Skeletal muscle tissue (tissue), 4 donors: ENCODE measurements around the gene RYR2. TPM values are rescaled to one million over a fixed set of nuclear protein-coding genes. Genes with fewer than 3 reads are reported as not detected.

Experiments
- H3K27ac ChIP-seq: one replicate; pipeline ENCODE4 v1.7.0; 2013; ENCODE audit warnings: mild to moderate bottlenecking, low read depth, low read length, inconsistent platforms
- H3K27me3 ChIP-seq, 3 donors: one replicate each; pipeline ENCODE4 v1.7.0; 2013; ENCODE audit warnings: low read length in 3 of 3; ENCODE audit not compliant: control insufficient read depth in 3 of 3, insufficient read depth in 3 of 3
- H3K36me3 ChIP-seq, 3 donors: one replicate each; pipeline ENCODE4 v1.7.0; 2013; ENCODE audit warnings: low read length in 3 of 3; ENCODE audit not compliant: control insufficient read depth in 3 of 3, insufficient read depth in 3 of 3
- H3K4me1 ChIP-seq, 3 donors: one replicate each; pipeline ENCODE4 v1.7.0; 2013; ENCODE audit warnings: low read length in 3 of 3, mild to moderate bottlenecking in 3 of 3; ENCODE audit not compliant: control insufficient read depth in 3 of 3, insufficient read depth in 3 of 3
- H3K4me3 ChIP-seq, 3 donors: one replicate each; pipeline ENCODE4 v1.7.0; 2013; ENCODE audit warnings: low read length in 3 of 3
- H3K9ac ChIP-seq, 3 donors: one replicate each; pipeline ENCODE4 v1.7.0; 2013; ENCODE audit warnings: low read length in 3 of 3, mild to moderate bottlenecking in 3 of 3, moderate library complexity in 2 of 3, low read depth in 1 of 3
- H3K9me3 ChIP-seq, 3 donors: one replicate each; pipeline ENCODE4 v1.7.0; 2013; ENCODE audit warnings: low read length in 3 of 3; ENCODE audit not compliant: control insufficient read depth in 3 of 3
- total RNA-seq: library from RNA; depleted of rRNA; stranded (reverse); fragments of >200 nt; gene quantifications from one replicate; pipeline ENCODE4 v1.2.3, GENCODE V29; 2014
- donor health status: Osteomylitis.

Gene RYR2
- total RNA-seq, 1 donor from 2014 or later, result 5.7 TPM

- H3K27me3 ChIP-seq, result peaks cover 0 to 2% (median 0%) of the 10 kb centered on the region in 3 donors
- H3K4me1 ChIP-seq, result no peaks in the 10 kb centered on the region
- H3K4me3 ChIP-seq, result no peak overlapping the region
- H3K9ac ChIP-seq, result no peak overlapping the region
- peaks cover 0 to 1% (median 0%) of the 10 kb centered on the region in 3 donors for H3K9me3 ChIP-seq
- peaks cover 0 to 2% (median 0%) of the 10 kb centered on the region in 3 donors for H3K36me3 ChIP-seq
- no peak overlapping the region for H3K27ac ChIP-seq
Observed at GRCh38 chr1:237103021-237103420, 61.0 kb downstream of the RYR2 start.

- Histone ChIP-seq H3K27me3 (peaks cover 0 to 2% (median 0%) of the 10 kb centered on the region in 3 donors), H3K4me3 (no peak overlapping the region), H3K27ac (no peak overlapping the region), H3K9me3 (peaks cover 0 to 1% (median 0%) of the 10 kb centered on the region in 3 donors), H3K36me3 (peaks cover 0 to 2% (median 0%) of the 10 kb centered on the region in 3 donors), H3K4me1 (no peaks in the 10 kb centered on the region), H3K9ac (no peak overlapping the region)
Observed at GRCh38 chr1:237104096-237104495, 62.1 kb downstream of the RYR2 start.

GRCh38 chr1:237105826-237106225 is 63.8 kb downstream of the RYR2 start:
- Histone ChIP-seq H3K9me3 (peaks cover 0 to 1% (median 0%) of the 10 kb centered on the region in 3 donors), H3K4me1 (no peaks in the 10 kb centered on the region), H3K27ac (no peak overlapping the region), H3K4me3 (no peak overlapping the region), H3K36me3 (peaks cover 0 to 2% (median 0%) of the 10 kb centered on the region in 3 donors), H3K9ac (no peak overlapping the region), H3K27me3 (peaks cover 0 to 2% (median 0%) of the 10 kb centered on the region in 3 donors)

- peaks cover 0 to 2% (median 0%) of the 10 kb centered on the region in 3 donors for H3K36me3 ChIP-seq
- H3K4me3 ChIP-seq, result no peak overlapping the region
- H3K9me3 ChIP-seq, result no peaks in the 10 kb centered on the region
- H3K27ac ChIP-seq, result no peak overlapping the region
- no peak overlapping the region for H3K9ac ChIP-seq
- no peaks in the 10 kb centered on the region for H3K4me1 ChIP-seq
- no peaks in the 10 kb centered on the region for H3K27me3 ChIP-seq
Observed at GRCh38 chr1:237108297-237109040, 66.5 kb downstream of the RYR2 start.

- H3K4me1 ChIP-seq, result no peaks in the 10 kb centered on the region
Observed at GRCh38 chr1:237111807-237112206, 69.8 kb downstream of the RYR2 start.

GRCh38 chr1:237112663-237113062 is 70.7 kb downstream of the RYR2 start:
- no peaks in the 10 kb centered on the region for H3K36me3 ChIP-seq
- no peak overlapping the region for H3K27ac ChIP-seq
- H3K9ac ChIP-seq, result no peak overlapping the region
- no peak overlapping the region for H3K4me3 ChIP-seq
- peaks cover 0 to 6% (median 0%) of the 10 kb centered on the region in 3 donors for H3K27me3 ChIP-seq
- no peaks in the 10 kb centered on the region for H3K4me1 ChIP-seq
- H3K9me3 ChIP-seq, result no peaks in the 10 kb centered on the region

More at GRCh38 chr1:237111807-237112206, 69.8 kb downstream of the RYR2 start:
- Histone ChIP-seq H3K9ac (no peak overlapping the region), H3K27ac (no peak overlapping the region), H3K36me3 (no peaks in the 10 kb centered on the region), H3K27me3 (peaks cover 0 to 6% (median 0%) of the 10 kb centered on the region in 3 donors), H3K9me3 (no peaks in the 10 kb centered on the region), H3K4me3 (no peak overlapping the region)

- no peak overlapping the region for H3K27ac ChIP-seq
- H3K4me3 ChIP-seq, result no peak overlapping the region
- peaks cover 0 to 9% (median 0%) of the 10 kb centered on the region in 3 donors for H3K27me3 ChIP-seq
- no peak overlapping the region for H3K9ac ChIP-seq
- no peaks in the 10 kb centered on the region for H3K9me3 ChIP-seq
- H3K4me1 ChIP-seq, result no peaks in the 10 kb centered on the region
- H3K36me3 ChIP-seq, result no peaks in the 10 kb centered on the region
Observed at GRCh38 chr1:237115035-237115434, 73.1 kb downstream of the RYR2 start.

GRCh38 chr1:237119091-237119490 is 77.1 kb downstream of the RYR2 start:
- Histone ChIP-seq H3K4me3 (no peak overlapping the region), H3K4me1 (no peaks in the 10 kb centered on the region), H3K9ac (no peak overlapping the region), H3K27me3 (peaks cover 0 to 9% (median 0%) of the 10 kb centered on the region in 3 donors), H3K36me3 (no peaks in the 10 kb centered on the region), H3K9me3 (peaks cover 0 to 2% (median 0%) of the 10 kb centered on the region in 3 donors), H3K27ac (no peak overlapping the region)

- Histone ChIP-seq H3K9me3 (peaks cover 0 to 2% (median 0%) of the 10 kb centered on the region in 3 donors), H3K27me3 (peaks cover 0 to 5% (median 0%) of the 10 kb centered on the region in 3 donors), H3K4me1 (no peaks in the 10 kb centered on the region), H3K9ac (no peak overlapping the region), H3K4me3 (no peak overlapping the region), H3K27ac (no peak overlapping the region), H3K36me3 (no peaks in the 10 kb centered on the region)
Observed at GRCh38 chr1:237120683-237121082, 78.7 kb downstream of the RYR2 start.

- Histone ChIP-seq H3K9ac (no peak overlapping the region), H3K36me3 (no peaks in the 10 kb centered on the region), H3K9me3 (peaks cover 0 to 2% (median 0%) of the 10 kb centered on the region in 3 donors), H3K27me3 (no peaks in the 10 kb centered on the region), H3K4me1 (no peaks in the 10 kb centered on the region), H3K27ac (no peak overlapping the region), H3K4me3 (no peak overlapping the region)
Observed at GRCh38 chr1:237124856-237125462, 83.0 kb downstream of the RYR2 start.
